Measurements from ENCODE around the gene HRK.

The HRK gene

DNA sequence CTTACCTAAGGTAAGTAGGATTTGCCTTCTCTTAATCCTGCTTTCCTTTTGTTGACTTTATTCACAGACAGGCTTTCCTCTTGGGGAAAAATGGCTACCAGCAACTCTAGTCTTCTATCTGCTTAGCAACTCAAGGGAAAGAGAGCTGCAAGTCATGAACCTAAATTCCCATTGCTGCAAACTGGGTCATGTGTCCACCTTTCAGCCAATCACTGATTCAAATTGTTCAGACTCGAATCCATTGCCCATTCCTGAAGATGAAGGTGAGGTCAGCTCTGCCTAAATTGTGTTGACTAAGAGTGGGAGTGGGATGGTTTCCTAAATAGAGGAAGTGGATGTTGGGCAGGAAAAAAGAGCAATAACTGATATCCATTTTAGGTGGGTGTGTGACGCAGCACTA lies 37.2 kb upstream of the HRK start:
- H3K9me3 Mint-ChIP-seq: no peaks in the 10 kb centered on the region
- H3K36me3 Mint-ChIP-seq (ENCODE audit: low read depth): peaks cover 28% of the 10 kb centered on the region
- TF ChIP-seq, protein P1, sequence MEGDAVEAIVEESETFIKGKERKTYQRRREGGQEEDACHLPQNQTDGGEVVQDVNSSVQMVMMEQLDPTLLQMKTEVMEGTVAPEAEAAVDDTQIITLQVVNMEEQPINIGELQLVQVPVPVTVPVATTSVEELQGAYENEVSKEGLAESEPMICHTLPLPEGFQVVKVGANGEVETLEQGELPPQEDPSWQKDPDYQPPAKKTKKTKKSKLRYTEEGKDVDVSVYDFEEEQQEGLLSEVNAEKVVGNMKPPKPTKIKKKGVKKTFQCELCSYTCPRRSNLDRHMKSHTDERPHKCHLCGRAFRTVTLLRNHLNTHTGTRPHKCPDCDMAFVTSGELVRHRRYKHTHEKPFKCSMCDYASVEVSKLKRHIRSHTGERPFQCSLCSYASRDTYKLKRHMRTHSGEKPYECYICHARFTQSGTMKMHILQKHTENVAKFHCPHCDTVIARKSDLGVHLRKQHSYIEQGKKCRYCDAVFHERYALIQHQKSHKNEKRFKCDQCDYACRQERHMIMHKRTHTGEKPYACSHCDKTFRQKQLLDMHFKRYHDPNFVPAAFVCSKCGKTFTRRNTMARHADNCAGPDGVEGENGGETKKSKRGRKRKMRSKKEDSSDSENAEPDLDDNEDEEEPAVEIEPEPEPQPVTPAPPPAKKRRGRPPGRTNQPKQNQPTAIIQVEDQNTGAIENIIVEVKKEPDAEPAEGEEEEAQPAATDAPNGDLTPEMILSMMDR (IDR thresholded peaks at IDR 0.05; ENCODE audit: unreplicated experiment in 3 of 3): no peak
- no peak overlapping the region for H3K4me3 Mint-ChIP-seq
- H3K27me3 Mint-ChIP-seq (ENCODE audit: low read depth): no peaks in the 10 kb centered on the region
- no peak overlapping the region for H3K27ac Mint-ChIP-seq
- peaks cover 33% of the 10 kb centered on the region for H3K4me1 Mint-ChIP-seq

DNA sequence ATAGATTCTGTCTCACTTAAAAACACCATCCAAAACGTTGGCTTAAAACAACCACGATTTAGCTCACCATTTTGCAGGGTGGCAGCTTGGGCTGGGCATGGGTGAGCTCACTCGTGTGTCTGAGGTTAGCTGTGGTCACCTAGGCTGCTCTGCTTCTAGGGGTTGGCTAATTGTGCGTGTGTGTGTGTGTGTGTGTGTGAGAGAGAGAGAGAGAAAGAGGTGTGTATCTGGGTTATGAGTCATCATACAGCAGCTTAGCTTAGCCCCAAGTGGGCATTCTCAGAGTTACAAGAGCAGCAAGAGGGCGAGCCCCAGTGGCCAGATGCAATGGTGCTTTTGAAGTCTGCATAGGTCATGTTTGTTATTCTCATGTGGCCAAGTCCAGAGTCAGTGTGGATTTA lies 35.5 kb upstream of the HRK start:
- Mint-ChIP-seq H3K4me1 (peaks cover 29% of the 10 kb centered on the region), H3K36me3 (ENCODE audit: low read depth) (peaks cover 20% of the 10 kb centered on the region), H3K4me3 (no peak overlapping the region), H3K27ac (no peak overlapping the region), H3K9me3 (no peaks in the 10 kb centered on the region), H3K27me3 (ENCODE audit: low read depth) (no peaks in the 10 kb centered on the region)
- TF ChIP-seq, protein P1 (IDR thresholded peaks at IDR 0.05; ENCODE audit: unreplicated experiment in 3 of 3): no peak

DNA sequence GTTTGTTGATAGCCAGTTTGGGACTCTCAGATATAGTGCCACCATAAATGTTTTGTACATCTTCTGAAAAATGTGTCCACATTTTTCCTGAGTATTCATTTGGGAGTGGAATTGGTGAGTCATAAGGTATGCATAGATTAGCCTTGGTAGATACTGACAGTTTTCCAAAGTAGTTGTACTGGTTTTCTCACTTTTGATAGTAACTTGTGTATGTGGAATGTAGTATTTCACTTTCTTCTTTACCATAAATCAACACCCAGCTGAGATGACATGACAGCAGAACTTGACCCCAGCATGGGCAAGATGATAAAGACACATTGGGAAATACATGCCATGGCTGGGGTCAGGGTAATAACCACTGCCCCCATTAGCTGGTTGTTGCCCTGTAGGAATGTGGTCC lies 34.9 kb upstream of the HRK start:
- TF ChIP-seq, protein P1 (IDR thresholded peaks at IDR 0.05; ENCODE audit: unreplicated experiment in 3 of 3): no peak
- Mint-ChIP-seq H3K4me3 (peak overlapping the region in 1 of 3 experiments; percentile 7), H3K4me1 (peaks cover 29% of the 10 kb centered on the region), H3K27ac (no peak overlapping the region), H3K36me3 (ENCODE audit: low read depth) (peaks cover 18% of the 10 kb centered on the region), H3K9me3 (no peaks in the 10 kb centered on the region), H3K27me3 (ENCODE audit: low read depth) (no peaks in the 10 kb centered on the region)

DNA sequence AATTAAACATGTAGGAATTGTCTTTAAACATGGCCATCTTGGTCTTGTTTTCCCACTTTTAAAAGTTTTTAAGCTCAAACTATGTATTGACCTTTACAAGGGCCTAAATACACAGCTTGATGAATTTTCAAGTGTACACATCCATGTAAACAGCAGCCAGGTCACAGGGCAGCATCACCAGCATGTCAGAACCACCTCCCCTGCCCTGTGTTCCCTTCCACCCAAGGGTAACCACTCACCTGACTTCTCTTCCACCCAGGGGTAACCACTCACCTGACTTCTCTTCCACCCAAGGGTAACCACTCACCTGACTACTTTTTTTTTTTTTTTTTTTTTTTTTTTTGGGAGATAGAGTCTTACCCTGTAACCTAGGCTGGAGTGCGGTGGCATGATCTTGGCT lies 34.1 kb upstream of the HRK start:
- H3K27ac Mint-ChIP-seq: no peak overlapping the region
- peaks cover 14% of the 10 kb centered on the region for H3K36me3 Mint-ChIP-seq (ENCODE audit: low read depth)
- H3K4me1 Mint-ChIP-seq: peaks cover 24% of the 10 kb centered on the region
- TF ChIP-seq, protein P1 (IDR thresholded peaks at IDR 0.05; ENCODE audit: unreplicated experiment in 3 of 3): no peak
- no peak overlapping the region for H3K4me3 Mint-ChIP-seq
- H3K27me3 Mint-ChIP-seq (ENCODE audit: low read depth): no peaks in the 10 kb centered on the region
- no peaks in the 10 kb centered on the region for H3K9me3 Mint-ChIP-seq

DNA sequence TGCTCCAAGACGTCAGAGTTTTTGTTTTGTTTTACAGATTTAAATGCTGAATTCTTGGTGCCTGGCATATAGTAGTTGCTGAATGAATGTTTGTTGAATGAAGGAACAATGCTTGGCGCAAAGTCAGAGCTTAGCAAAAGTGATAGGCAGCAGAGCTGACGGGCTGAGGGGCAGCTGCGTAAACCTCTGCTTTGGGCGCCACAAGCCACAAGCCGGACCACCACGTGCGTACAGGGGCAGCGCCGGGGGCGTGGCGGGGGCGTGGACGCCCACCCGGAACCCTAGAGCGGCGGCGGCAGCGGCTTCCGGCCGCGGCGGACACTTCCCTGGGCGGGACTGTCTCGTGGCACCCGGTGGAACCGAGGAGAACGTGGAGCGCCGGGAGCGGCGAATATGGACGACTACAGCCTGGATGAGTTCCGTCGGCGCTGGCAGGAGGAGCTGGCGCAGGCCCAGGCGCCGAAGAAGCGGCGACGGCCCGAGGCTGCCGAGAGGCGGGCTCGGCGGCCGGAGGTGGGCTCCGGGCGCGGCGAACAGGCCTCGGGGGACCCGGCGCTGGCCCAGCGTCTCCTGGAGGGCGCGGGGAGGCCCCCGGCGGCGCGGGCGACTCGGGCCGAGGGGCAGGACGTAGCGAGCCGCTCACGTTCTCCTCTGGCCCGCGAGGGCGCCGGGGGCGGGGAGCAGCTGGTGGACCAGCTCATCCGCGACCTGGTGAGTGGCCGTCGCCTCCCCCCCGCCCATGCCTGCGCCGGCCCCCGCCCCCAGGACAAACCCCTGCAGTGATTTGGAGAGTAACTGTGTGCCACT lies 29.6 kb upstream of the HRK start, which contains the start of gene FBXW8:
FBXW8 (plus strand) TSS at position 306 of the 807 bp plus-strand sequence; CDS start at position 394, 88 bp downstream.
- peaks cover 5% of the 10 kb centered on the region for H3K27me3 Mint-ChIP-seq (ENCODE audit: low read depth)
- peaks cover 11% of the 10 kb centered on the region for H3K36me3 Mint-ChIP-seq (ENCODE audit: low read depth)
- peak within 1 kb of the TSS; percentile 75 to 90 (median 81) for H3K27ac Mint-ChIP-seq
- no peaks in the 10 kb centered on the region for H3K9me3 Mint-ChIP-seq
- H3K4me1 Mint-ChIP-seq: peaks cover 15% of the 10 kb centered on the region
- TF ChIP-seq, protein P1 (IDR thresholded peaks at IDR 0.05; ENCODE audit: unreplicated experiment in 3 of 3): no peak
- peak within 1 kb of the TSS; percentile 91 to 93 (median 92) for H3K4me3 Mint-ChIP-seq

DNA sequence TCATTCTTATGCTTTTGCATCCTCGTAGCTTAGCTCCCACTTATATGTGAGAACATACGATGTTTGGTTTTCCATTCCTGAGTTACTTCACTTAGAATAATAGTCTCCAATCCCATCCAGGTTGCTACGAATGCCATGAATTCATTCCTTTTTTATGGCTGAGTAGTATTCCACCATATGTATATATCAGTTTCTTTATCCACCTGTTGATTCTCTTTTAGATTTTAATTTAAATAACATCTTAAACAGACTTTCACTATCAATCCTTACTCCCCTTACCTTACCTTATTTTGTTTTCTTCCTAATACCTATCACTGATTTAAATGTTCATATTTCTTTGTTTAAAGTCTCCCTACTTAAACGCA lies 29.0 kb upstream of the HRK start:
- TF ChIP-seq, protein P1 (IDR thresholded peaks at IDR 0.05; ENCODE audit: unreplicated experiment in 3 of 3): no peak

More for the DNA sequence above, 29.0 kb upstream of the HRK start:
- Mint-ChIP-seq H3K27me3 (ENCODE audit: low read depth) (peaks cover 8% of the 10 kb centered on the region), H3K4me3 (peak overlapping the region; percentile 88 to 93 (median 91)), H3K36me3 (ENCODE audit: low read depth) (peaks cover 5% of the 10 kb centered on the region), H3K9me3 (no peaks in the 10 kb centered on the region), H3K27ac (peak overlapping the region; percentile 57 to 89 (median 81)), H3K4me1 (peaks cover 15% of the 10 kb centered on the region)

Measured in nephron (organoid).